NB4 (cell line): ENCODE measurements around the gene CEMIP.

ENCODE experiments used
- CTCF ChIP-seq: IDR thresholded peaks from one replicate; pipeline ENCODE4 v1.5.1; 2012; ENCODE audit warnings: low read depth, low read length
- POLR2A ChIP-seq: IDR thresholded peaks from 2 replicates; pipeline ENCODE4 v1.6.1; 2011; ENCODE audit warnings: mild to moderate bottlenecking; ENCODE audit not compliant: insufficient read length; ENCODE audit errors: extremely low read depth

GRCh38 chr15:80804970-80805495 is 25.9 kb downstream of the CEMIP start:
- no peak for TF ChIP-seq CTCF
- TF ChIP-seq POLR2A: no peak
